Ovary (tissue), 3 donors: ENCODE results near the gene SLC25A11.

Experiments used
- CTCF ChIP-seq, 3 donors: fragments of 450-650 bp in 2 of 3; fragments of 200-600 bp in 1 of 3; IDR thresholded peaks; one replicate each; pipeline versions ENCODE4 v1.5.1 to v1.8.0; 2016 to 2022; ENCODE audit warnings: antibody characterized with exemption in 3 of 3, mild to moderate bottlenecking in 1 of 3
- EP300 ChIP-seq: sonication (generic); formaldehyde crosslinking; IDR thresholded peaks from one replicate; pipeline ENCODE4 v1.6.1; 2017; ENCODE audit warnings: antibody characterized with exemption
- POLR2A ChIP-seq: fragments of 450-650 bp; IDR thresholded peaks from one replicate; pipeline ENCODE4 v1.6.1; 2017; ENCODE audit warnings: antibody characterized with exemption, mild to moderate bottlenecking, moderate library complexity
- donor health status: DM: no; HTN: no; CAD: no.

GRCh38 chr17:4969551-4970173 is 29.8 kb upstream of the SLC25A11 start:
- TF ChIP-seq POLR2A, result no peak
- no peak for TF ChIP-seq CTCF (IDR thresholded peaks at IDR 0.05)
- TF ChIP-seq EP300, result no peak
